ENCODE data around the gene ZNF318. TPM values are rescaled to one million over a fixed set of nuclear protein-coding genes. Genes with fewer than 3 reads are reported as not detected.

The ZNF318 gene
- total RNA-seq, 1 experiment from 2014 or later = 11.9 TPM

GRCh38 chr6:43302126-43302525 lies 67.3 kb downstream of the ZNF318 start:
- no peak for DNase-seq (ENCODE audit: low read depth)

- DNase-seq (ENCODE audit: low read depth) = no peak
Observed at GRCh38 chr6:43301081-43301870, 68.2 kb downstream of the ZNF318 start.

- no peak for DNase-seq (ENCODE audit: low read depth)
Observed at GRCh38 chr6:43299338-43300293, 69.8 kb downstream of the ZNF318 start.

- no peak for DNase-seq (ENCODE audit: low read depth)
Observed at GRCh38 chr6:43298565-43299337, 70.7 kb downstream of the ZNF318 start.

- no peak for DNase-seq (ENCODE audit: low read depth)
Observed at GRCh38 chr6:43297644-43298564, 71.5 kb downstream of the ZNF318 start, which contains the start of gene SLC22A7. Gene SLC22A7, plus strand, starts transcription at chr6:43298260. Its CDS starts 99 bp downstream, at chr6:43298359.

GRCh38 chr6:43296780-43297497 lies 72.5 kb downstream of the ZNF318 start:
- DNase-seq (ENCODE audit: low read depth) = no peak

- no peak for DNase-seq (ENCODE audit: low read depth)
Observed at GRCh38 chr6:43295456-43295855, 74.0 kb downstream of the ZNF318 start.

- no peak for DNase-seq (ENCODE audit: low read depth)
Observed at GRCh38 chr6:43294536-43294935, 74.9 kb downstream of the ZNF318 start.

GRCh38 chr6:43293698-43294097 lies 75.7 kb downstream of the ZNF318 start:
- no peak for DNase-seq (ENCODE audit: low read depth)

- DNase-seq (ENCODE audit: low read depth) = no peak
Observed at GRCh38 chr6:43292763-43293318, 76.6 kb downstream of the ZNF318 start.

GRCh38 chr6:43292341-43292740 lies 77.1 kb downstream of the ZNF318 start:
- no peak for DNase-seq (ENCODE audit: low read depth)

GRCh38 chr6:43291708-43292107 lies 77.7 kb downstream of the ZNF318 start:
- DNase-seq (ENCODE audit: low read depth) = no peak

GRCh38 chr6:43290905-43291355 lies 78.5 kb downstream of the ZNF318 start:
- no peak for DNase-seq (ENCODE audit: low read depth)

GRCh38 chr6:43290339-43290904 lies 79.0 kb downstream of the ZNF318 start:
- no peak for DNase-seq (ENCODE audit: low read depth)

GRCh38 chr6:43287717-43288679 lies 81.4 kb downstream of the ZNF318 start:
- DNase-seq (ENCODE audit: low read depth) = no peak

- DNase-seq (ENCODE audit: low read depth) = no peak
Observed at GRCh38 chr6:43286980-43287716, 82.3 kb downstream of the ZNF318 start.

GRCh38 chr6:43286456-43286979 lies 82.9 kb downstream of the ZNF318 start:
- DNase-seq (ENCODE audit: low read depth) = no peak
